Prostate gland (tissue), 2 donors: ENCODE measurements around the gene PDGFD. TPM values are rescaled to one million over a fixed set of nuclear protein-coding genes. Genes with fewer than 3 reads are reported as not detected.

Experiments
- DNase-seq: peaks from one replicate; pipeline ENCODE4 v3.0.0-alpha.2; 2019; ENCODE audit warnings: low spot score
- H3K27ac ChIP-seq, 2 donors: fragments of 200-600 bp; sonication (generic); 2 replicates each; pipeline ENCODE4 v1.5.1; 2017 to 2019
- H3K27me3 ChIP-seq: fragments of 200-600 bp; sonication (generic); replicated peaks from 2 replicates; pipeline ENCODE4 v1.5.1; 2019; ENCODE audit not compliant: insufficient read depth
- H3K36me3 ChIP-seq, 2 donors: fragments of 200-600 bp; sonication (generic); 1 replicate in 1 of 2; 2 replicates in 1 of 2; pipeline versions ENCODE4 v1.5.1 to v1.8.1; 2017 to 2019
- H3K4me1 ChIP-seq: fragments of 200-600 bp; sonication (generic); replicated peaks from 2 replicates; pipeline ENCODE4 v1.5.1; 2019
- H3K4me3 ChIP-seq, 2 donors: fragments of 200-600 bp; sonication (generic); 2 replicates each; pipeline ENCODE4 v1.5.1; 2017 to 2019
- H3K9me3 ChIP-seq: fragments of 200-600 bp; sonication (generic); 2 replicates; pipeline ENCODE4 v1.5.1; 2017
- POLR2A ChIP-seq: fragments of 450-650 bp; IDR thresholded peaks from one replicate; pipeline ENCODE4 v1.6.1; 2016; ENCODE audit warnings: antibody characterized with exemption, mild to moderate bottlenecking
- POLR2AphosphoS5 ChIP-seq: sonication (generic); formaldehyde crosslinking; IDR thresholded peaks from one replicate; pipeline ENCODE4 v1.6.1; 2017; ENCODE audit warnings: antibody characterized with exemption
- WGBS: methylation state at CpG from one replicate; pipeline ENCODE4 v1.1.5; 2018; 5-methylcytosine and 5-hydroxymethylcytosine counted together
- intact Hi-C: fragments of 100-400 bp; cut with DNase I; formaldehyde crosslinking; loops from one replicate; pipeline ENCODE4 v1.14.2; 2022
- total RNA-seq, 2 donors: library from RNA; depleted of rRNA; stranded (reverse); fragments of >200 nt; gene quantifications; one replicate each; pipeline ENCODE4 v1.1.0, GENCODE V29; 2016
- TF ChIP-seq, protein P1 (sequence below), 4 experiments: fragments of 200-600 bp in 2 of 4; fragments of 450-650 bp in 2 of 4; sonication (generic) in 2 of 4; IDR thresholded peaks; 1 replicate in 3 of 4; 2 replicates in 1 of 4; pipeline ENCODE4 v1.5.1; 2016 to 2019; ENCODE audit warnings: antibody characterized with exemption in 4 of 4, mild to moderate bottlenecking in 2 of 4, moderate library complexity in 2 of 4

PDGFD gene
- total RNA-seq, 2 donors from 2014 or later = 12.6 to 19.4 TPM

DNA sequence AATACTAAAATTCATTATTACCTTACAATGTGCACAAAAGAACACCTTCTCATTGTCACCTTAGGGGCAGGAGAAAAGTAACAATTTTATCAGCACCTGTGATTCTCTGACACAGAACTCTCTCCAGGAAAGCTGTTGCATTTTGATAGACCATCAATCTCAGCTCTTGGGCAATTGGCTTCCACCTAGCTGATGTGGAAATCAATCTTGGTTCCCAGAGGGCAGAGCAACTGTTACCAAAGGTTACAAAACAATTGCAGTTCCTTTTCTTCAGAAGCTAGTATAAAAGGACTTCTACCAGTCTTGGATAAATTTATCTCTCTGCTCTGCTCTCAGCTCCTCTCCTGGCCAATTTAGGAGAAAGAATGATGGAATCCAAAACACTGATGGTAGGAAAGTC lies 285.3 kb downstream of the PDGFD start:
- Histone ChIP-seq H3K9me3 (no peaks in the 10 kb centered on the region), H3K27me3 (no peaks in the 10 kb centered on the region), H3K27ac (no peak overlapping the region), H3K4me3 (no peak overlapping the region), H3K36me3 (no peaks in the 10 kb centered on the region), H3K4me1 (no peaks in the 10 kb centered on the region)
- DNase-seq = no peak
- intact Hi-C loops = no loop called here
- TF ChIP-seq, protein P1, sequence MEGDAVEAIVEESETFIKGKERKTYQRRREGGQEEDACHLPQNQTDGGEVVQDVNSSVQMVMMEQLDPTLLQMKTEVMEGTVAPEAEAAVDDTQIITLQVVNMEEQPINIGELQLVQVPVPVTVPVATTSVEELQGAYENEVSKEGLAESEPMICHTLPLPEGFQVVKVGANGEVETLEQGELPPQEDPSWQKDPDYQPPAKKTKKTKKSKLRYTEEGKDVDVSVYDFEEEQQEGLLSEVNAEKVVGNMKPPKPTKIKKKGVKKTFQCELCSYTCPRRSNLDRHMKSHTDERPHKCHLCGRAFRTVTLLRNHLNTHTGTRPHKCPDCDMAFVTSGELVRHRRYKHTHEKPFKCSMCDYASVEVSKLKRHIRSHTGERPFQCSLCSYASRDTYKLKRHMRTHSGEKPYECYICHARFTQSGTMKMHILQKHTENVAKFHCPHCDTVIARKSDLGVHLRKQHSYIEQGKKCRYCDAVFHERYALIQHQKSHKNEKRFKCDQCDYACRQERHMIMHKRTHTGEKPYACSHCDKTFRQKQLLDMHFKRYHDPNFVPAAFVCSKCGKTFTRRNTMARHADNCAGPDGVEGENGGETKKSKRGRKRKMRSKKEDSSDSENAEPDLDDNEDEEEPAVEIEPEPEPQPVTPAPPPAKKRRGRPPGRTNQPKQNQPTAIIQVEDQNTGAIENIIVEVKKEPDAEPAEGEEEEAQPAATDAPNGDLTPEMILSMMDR (IDR thresholded peaks at IDR 0.05) = no peak
- no peak for TF ChIP-seq POLR2AphosphoS5

DNA sequence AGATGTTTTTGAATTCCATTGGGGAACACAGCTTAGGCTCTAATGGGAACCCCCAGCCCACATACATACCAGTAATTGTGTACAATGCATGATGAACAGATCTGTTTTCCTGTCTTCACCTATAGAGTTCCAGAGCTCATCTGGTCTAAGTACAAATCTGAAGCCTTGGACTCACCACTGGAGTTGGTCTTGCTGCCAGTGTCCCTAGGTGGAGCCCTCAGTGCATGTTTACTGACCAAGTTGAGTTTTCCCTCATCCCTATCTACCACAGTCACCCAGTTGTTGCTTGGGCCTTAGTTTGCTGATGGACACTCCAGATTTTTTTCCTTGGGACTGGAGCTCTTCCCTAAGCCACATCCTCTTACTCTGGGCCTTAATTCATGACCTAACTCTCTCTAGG lies 286.7 kb downstream of the PDGFD start:
- TF ChIP-seq, protein P1 (IDR thresholded peaks at IDR 0.05) = no peak
- TF ChIP-seq POLR2AphosphoS5 (no peak), POLR2A (no peak)
- Histone ChIP-seq H3K4me1 (no peaks in the 10 kb centered on the region), H3K4me3 (no peak overlapping the region), H3K9me3 (no peaks in the 10 kb centered on the region), H3K27me3 (no peaks in the 10 kb centered on the region), H3K27ac (no peak overlapping the region), H3K36me3 (no peaks in the 10 kb centered on the region)
- no peak for DNase-seq
- intact Hi-C loops = no loop called here

DNA sequence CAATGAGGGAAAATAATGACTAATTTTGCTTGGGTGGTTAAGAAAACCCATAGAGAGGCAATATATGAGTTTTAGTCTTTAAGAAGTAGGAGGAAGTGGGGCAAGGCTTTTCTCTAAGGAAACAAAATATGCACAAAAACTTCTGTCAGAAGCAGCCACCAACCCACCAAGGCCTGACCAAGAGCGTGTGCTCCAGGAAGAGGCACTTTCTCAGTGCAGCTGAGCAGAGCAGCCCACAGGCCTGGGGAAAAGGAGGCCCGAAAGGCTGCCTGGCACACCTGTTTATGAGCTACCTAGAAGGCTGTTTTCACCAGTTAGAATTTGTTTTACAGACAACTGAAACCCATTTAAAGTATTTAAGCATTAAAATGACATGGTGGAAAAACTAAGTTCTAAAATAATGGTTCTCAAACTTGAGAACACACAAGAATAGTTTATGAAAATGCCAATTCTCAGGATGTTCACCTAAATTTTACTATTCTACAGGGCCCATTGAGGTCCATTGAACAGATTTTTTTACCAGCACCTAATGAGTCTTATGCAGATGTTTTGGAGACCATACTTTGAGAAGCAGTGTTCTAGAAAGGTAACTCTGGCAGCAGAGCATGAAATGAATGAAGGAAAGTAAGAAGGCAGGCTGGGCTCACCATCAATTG lies 288.0 kb downstream of the PDGFD start:
- Histone ChIP-seq H3K4me1 (no peaks in the 10 kb centered on the region), H3K9me3 (no peaks in the 10 kb centered on the region), H3K27me3 (no peaks in the 10 kb centered on the region), H3K27ac (no peak overlapping the region), H3K36me3 (no peaks in the 10 kb centered on the region), H3K4me3 (no peak overlapping the region)
- 85% methylated on average over 2 of the region's 2 CpGs for WGBS
- TF ChIP-seq, protein P1 (IDR thresholded peaks at IDR 0.05) = no peak
- TF ChIP-seq POLR2A (no peak), POLR2AphosphoS5 (no peak)
- intact Hi-C loops = no loop called here
- DNase-seq = no peak

DNA sequence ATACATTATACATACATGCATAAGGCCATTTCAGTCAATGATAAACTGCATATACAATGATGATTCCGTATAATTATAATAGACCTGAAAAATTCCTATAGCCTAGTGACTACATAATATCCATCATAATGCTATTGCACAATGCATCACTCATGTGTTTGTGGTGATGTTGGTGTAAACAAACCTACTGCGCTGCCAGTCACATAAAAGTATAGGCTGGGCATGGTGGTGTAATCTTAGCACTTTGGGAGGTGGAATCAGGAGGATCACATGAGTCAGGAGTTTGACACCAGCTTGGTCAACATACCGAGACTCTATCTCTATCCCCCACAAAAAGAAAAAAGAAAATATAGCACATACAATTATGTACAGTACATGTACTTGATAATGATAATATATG lies 291.2 kb downstream of the PDGFD start:
- TF ChIP-seq POLR2A = no peak
- TF ChIP-seq, protein P1 (IDR thresholded peaks at IDR 0.05) = no peak
- TF ChIP-seq POLR2AphosphoS5 = no peak

DNA sequence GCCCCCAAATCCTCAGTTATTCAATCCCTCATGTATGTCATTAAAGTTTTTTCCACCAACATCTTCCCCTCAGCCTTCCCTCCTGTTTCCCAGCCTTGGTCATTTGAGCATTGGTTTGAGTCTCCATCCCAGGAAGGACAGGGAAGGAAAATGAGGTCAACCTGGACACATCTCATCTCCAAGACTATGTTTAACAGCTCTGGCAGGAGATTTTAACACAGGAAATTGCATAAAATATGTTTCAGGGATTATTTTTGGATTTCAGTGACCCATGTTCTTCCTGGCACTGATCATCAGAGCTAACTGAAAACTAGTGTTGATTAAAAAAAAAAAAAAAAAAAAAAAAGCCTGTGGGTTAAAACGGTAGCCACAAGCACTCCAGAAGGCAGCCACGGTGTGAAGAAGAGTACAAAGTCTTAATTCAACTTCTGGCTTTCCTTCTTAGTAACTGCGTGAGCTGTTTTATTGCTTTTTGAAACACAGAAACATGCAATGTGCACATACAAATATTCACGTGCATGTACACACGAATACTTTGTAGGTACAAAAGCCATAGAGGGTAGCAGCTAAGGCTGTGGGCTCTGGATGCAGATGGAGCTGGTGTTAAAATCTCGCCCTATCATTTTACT lies 291.9 kb downstream of the PDGFD start:
- no peak overlapping the region for H3K27ac ChIP-seq
- no peaks in the 10 kb centered on the region for H3K27me3 ChIP-seq
- H3K9me3 ChIP-seq = no peaks in the 10 kb centered on the region
- WGBS = 82% methylated on average over 6 of the region's 6 CpGs
- TF ChIP-seq, protein P1 (IDR thresholded peaks at IDR 0.05) = no peak
- no peak for TF ChIP-seq POLR2A
- TF ChIP-seq POLR2AphosphoS5 = no peak
- no peak for DNase-seq
- H3K36me3 ChIP-seq = no peaks in the 10 kb centered on the region
- intact Hi-C loops = no loop called here
- no peaks in the 10 kb centered on the region for H3K4me1 ChIP-seq
- no peak overlapping the region for H3K4me3 ChIP-seq

More for the DNA sequence above, 291.2 kb downstream of the PDGFD start:
- H3K4me3 ChIP-seq = no peak overlapping the region
- no peaks in the 10 kb centered on the region for H3K36me3 ChIP-seq
- H3K9me3 ChIP-seq = no peaks in the 10 kb centered on the region
- no peaks in the 10 kb centered on the region for H3K4me1 ChIP-seq
- no peaks in the 10 kb centered on the region for H3K27me3 ChIP-seq
- no peak for DNase-seq
- H3K27ac ChIP-seq = no peak overlapping the region
- intact Hi-C loops = no loop called here
- 95% methylated on average over 3 of the region's 3 CpGs for WGBS
